Activated naive CD4-positive, alpha-beta T cell treated with anti-CD3 and anti-CD28 coated beads, Interleukin-2, amount 10 ng/mL, durations not matched to agents 7 days and 5 days (primary cell): Measurements from ENCODE around the gene MOB1A.
"Not testable (repeated sequence)": the region's sequence is repeated elsewhere in the genome, so short reads cannot be mapped to it uniquely, and the experiment has no call there.

Experiments used
- CTCF ChIA-PET: fragments of 350-600 bp; sonication (Branson Sonifier 250); formaldehyde crosslinking; loops from one replicate; lab custom pipeline; 2021; ENCODE audit warnings: antibody characterized with exemption; lab: Charles Lee
- DNase-seq: peaks from one replicate; pipeline ENCODE4 v3.0.0-alpha.2; 2020
- H3K27ac Mint-ChIP-seq: one replicate; pipeline ENCODE4 v1.8.0; 2021; ENCODE audit warnings: mild to moderate bottlenecking, moderate library complexity, mixed read lengths
- H3K27me3 Mint-ChIP-seq: one replicate; pipeline ENCODE4 v1.8.0; 2021; ENCODE audit warnings: mild to moderate bottlenecking, mixed read lengths
- H3K36me3 Mint-ChIP-seq: one replicate; pipeline ENCODE4 v1.8.0; 2021; ENCODE audit warnings: mixed read lengths
- H3K4me1 Mint-ChIP-seq: one replicate; pipeline ENCODE4 v1.8.0; 2021; ENCODE audit warnings: mixed read lengths
- H3K4me3 Mint-ChIP-seq: one replicate; pipeline ENCODE4 v1.8.0; 2021; ENCODE audit warnings: mild to moderate bottlenecking, moderate library complexity, mixed read lengths
- H3K9me3 Mint-ChIP-seq: one replicate; pipeline ENCODE4 v1.8.0; 2021; ENCODE audit warnings: mixed read lengths

MOB1A gene

GRCh38 chr2:74123955-74124354 is 54.7 kb downstream of the MOB1A start:
- Mint-ChIP-seq H3K27me3 (peaks cover 17% of the 10 kb centered on the region), H3K9me3 (peaks cover 24% of the 10 kb centered on the region), H3K4me1 (peaks cover 11% of the 10 kb centered on the region), H3K36me3 (peaks cover 16% of the 10 kb centered on the region)
- H3K4me3 Mint-ChIP-seq, DNase-seq, H3K27ac Mint-ChIP-seq, CTCF ChIA-PET: not testable (repeated sequence)

- Mint-ChIP-seq H3K9me3 (peaks cover 24% of the 10 kb centered on the region), H3K27me3 (peaks cover 13% of the 10 kb centered on the region), H3K4me1 (peaks cover 11% of the 10 kb centered on the region), H3K36me3 (peaks cover 16% of the 10 kb centered on the region)
- CTCF ChIA-PET: interaction anchor here (0.7 to 2.5 kb wide), 4 partner anchors 16 to 298 kb away, joined by 3 to 11 read pairs (median 5); partner anchors contain the start of gene BOLA3
- H3K4me3 Mint-ChIP-seq, DNase-seq, H3K27ac Mint-ChIP-seq: not testable (repeated sequence)
Measured at GRCh38 chr2:74121846-74122245, 56.8 kb downstream of the MOB1A start.

- DNase-seq: peak; percentile 87
- peak overlapping the region; percentile 79 for H3K4me3 Mint-ChIP-seq
- H3K9me3 Mint-ChIP-seq: peaks cover 24% of the 10 kb centered on the region
- peaks cover 18% of the 10 kb centered on the region for H3K27me3 Mint-ChIP-seq
- H3K36me3 Mint-ChIP-seq: peaks cover 16% of the 10 kb centered on the region
- peak overlapping the region; percentile 87 for H3K27ac Mint-ChIP-seq
- CTCF ChIA-PET: interaction anchor here (0.6 to 2.5 kb wide), 14 partner anchors 8 to 296 kb away, joined by 3 to 11 read pairs (median 3); partner anchors contain the start of genes BOLA3 and MOB1A
- peaks cover 11% of the 10 kb centered on the region for H3K4me1 Mint-ChIP-seq
Measured at GRCh38 chr2:74119912-74120825, 58.5 kb downstream of the MOB1A start.

- peaks cover 18% of the 10 kb centered on the region for H3K27me3 Mint-ChIP-seq
- H3K4me3 Mint-ChIP-seq: no peak overlapping the region
Measured at GRCh38 chr2:74119339-74119738, 59.3 kb downstream of the MOB1A start.

GRCh38 chr2:74111380-74111779 is 67.3 kb downstream of the MOB1A start:
- CTCF ChIA-PET: interaction anchor here (1.0 to 2.0 kb wide), 2 partner anchors 9 to 288 kb away, joined by 3 to 6 read pairs; no protein-coding TSS in a partner anchor
- H3K36me3 Mint-ChIP-seq: no peaks in the 10 kb centered on the region
- H3K27ac Mint-ChIP-seq: no peak overlapping the region
- no peak for DNase-seq
- H3K4me3 Mint-ChIP-seq: no peak overlapping the region
- H3K4me1 Mint-ChIP-seq: no peaks in the 10 kb centered on the region
- no peaks in the 10 kb centered on the region for H3K9me3 Mint-ChIP-seq
- H3K27me3 Mint-ChIP-seq: peaks cover 4% of the 10 kb centered on the region

More at GRCh38 chr2:74119339-74119738, 59.3 kb downstream of the MOB1A start:
- Mint-ChIP-seq H3K36me3 (peaks cover 16% of the 10 kb centered on the region), H3K27ac (no peak overlapping the region), H3K4me1 (peaks cover 11% of the 10 kb centered on the region), H3K9me3 (peaks cover 24% of the 10 kb centered on the region)
- DNase-seq: no peak
- CTCF ChIA-PET: interaction anchor here (1.2 to 2.5 kb wide), 2 partner anchors 7 to 29 kb away, joined by 3 to 11 read pairs; partner anchors contain the start of gene BOLA3

- H3K27me3 Mint-ChIP-seq: no peaks in the 10 kb centered on the region
- CTCF ChIA-PET: interaction anchor here (1.2 to 2.0 kb wide), 2 partner anchors 284 to 287 kb away, joined by 5 to 6 read pairs; no protein-coding TSS in a partner anchor
- H3K27ac Mint-ChIP-seq: no peak overlapping the region
- no peaks in the 10 kb centered on the region for H3K9me3 Mint-ChIP-seq
- no peaks in the 10 kb centered on the region for H3K36me3 Mint-ChIP-seq
- DNase-seq: no peak
- no peaks in the 10 kb centered on the region for H3K4me1 Mint-ChIP-seq
- no peak overlapping the region for H3K4me3 Mint-ChIP-seq
Measured at GRCh38 chr2:74110537-74110936, 68.1 kb downstream of the MOB1A start.

GRCh38 chr2:74109551-74109950 is 69.1 kb downstream of the MOB1A start:
- no peaks in the 10 kb centered on the region for H3K36me3 Mint-ChIP-seq
- no peaks in the 10 kb centered on the region for H3K27me3 Mint-ChIP-seq
- CTCF ChIA-PET: no interaction called here
- no peaks in the 10 kb centered on the region for H3K4me1 Mint-ChIP-seq
- DNase-seq: no peak
- H3K4me3 Mint-ChIP-seq: no peak overlapping the region
- no peaks in the 10 kb centered on the region for H3K9me3 Mint-ChIP-seq
- H3K27ac Mint-ChIP-seq: no peak overlapping the region

- Mint-ChIP-seq H3K9me3 (no peaks in the 10 kb centered on the region), H3K4me3 (no peak overlapping the region), H3K27me3 (no peaks in the 10 kb centered on the region), H3K4me1 (no peaks in the 10 kb centered on the region), H3K36me3 (peaks cover 6% of the 10 kb centered on the region), H3K27ac (no peak overlapping the region)
- CTCF ChIA-PET: interaction anchor here (1.5 kb wide), 1 partner anchor 106 kb away, joined by 4 read pairs; no protein-coding TSS in a partner anchor
- no peak for DNase-seq
Measured at GRCh38 chr2:74107071-74107470, 71.6 kb downstream of the MOB1A start.

GRCh38 chr2:74105413-74105812 is 73.3 kb downstream of the MOB1A start:
- no peaks in the 10 kb centered on the region for H3K9me3 Mint-ChIP-seq
- no peaks in the 10 kb centered on the region for H3K27me3 Mint-ChIP-seq
- no peak overlapping the region for H3K4me3 Mint-ChIP-seq
- H3K36me3 Mint-ChIP-seq: peaks cover 13% of the 10 kb centered on the region
- H3K27ac Mint-ChIP-seq: no peak overlapping the region
- no peak for DNase-seq
- H3K4me1 Mint-ChIP-seq: no peaks in the 10 kb centered on the region
- CTCF ChIA-PET: interaction anchor here (1.0 to 1.7 kb wide), 6 partner anchors 104 to 281 kb away, joined by 3 to 12 read pairs (median 5); no protein-coding TSS in a partner anchor

GRCh38 chr2:74104839-74105238 is 73.8 kb downstream of the MOB1A start:
- H3K9me3 Mint-ChIP-seq: no peaks in the 10 kb centered on the region
- H3K4me1 Mint-ChIP-seq: no peaks in the 10 kb centered on the region
- H3K27me3 Mint-ChIP-seq: no peaks in the 10 kb centered on the region
- CTCF ChIA-PET: interaction anchor here (1.0 to 1.7 kb wide), 5 partner anchors 117 to 281 kb away, joined by 3 to 12 read pairs (median 6); partner anchors contain the start of gene STAMBP
- DNase-seq: no peak
- no peak overlapping the region for H3K4me3 Mint-ChIP-seq
- peaks cover 16% of the 10 kb centered on the region for H3K36me3 Mint-ChIP-seq
- peak overlapping the region; percentile 33 for H3K27ac Mint-ChIP-seq

- Mint-ChIP-seq H3K4me1 (no peaks in the 10 kb centered on the region), H3K9me3 (no peaks in the 10 kb centered on the region), H3K27me3 (no peaks in the 10 kb centered on the region), H3K36me3 (peaks cover 24% of the 10 kb centered on the region), H3K4me3 (no peak overlapping the region), H3K27ac (no peak overlapping the region)
- DNase-seq: no peak
- CTCF ChIA-PET: interaction anchor here (0.7 to 1.7 kb wide), 6 partner anchors 195 to 294 kb away, joined by 3 to 12 read pairs (median 5); no protein-coding TSS in a partner anchor
Measured at GRCh38 chr2:74103763-74104162, 74.9 kb downstream of the MOB1A start.
